ENCODE data around the gene FPR2. TPM values are rescaled to one million over a fixed set of nuclear protein-coding genes. Genes with fewer than 3 reads are reported as not detected.

Gene FPR2
- total and polyA plus RNA-seq, 2 donors (not counting 3 experiments of a cell fraction or from before 2014, with no cell fraction given), result not detected

DNA sequence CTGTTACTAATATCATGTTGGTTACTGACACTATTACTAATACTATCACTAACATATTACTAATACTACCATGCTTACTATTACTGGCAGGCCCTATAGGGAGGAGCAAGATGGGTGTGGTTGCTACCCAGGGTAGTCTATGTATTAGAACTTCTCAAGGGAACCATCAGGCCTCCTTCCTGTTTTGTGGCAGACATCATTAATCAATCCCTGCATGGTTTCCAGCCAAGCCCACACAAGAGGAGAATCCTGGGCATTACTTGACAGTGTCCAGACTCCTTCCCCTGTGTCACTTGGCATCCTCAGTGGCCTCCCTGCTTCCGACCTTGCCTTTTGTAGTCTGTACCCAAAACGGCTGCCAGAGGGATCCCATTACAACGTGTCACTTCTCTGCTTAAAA, 46.1 kb upstream of the FPR2 start:
- Histone ChIP-seq H2AFZ (ENCODE audit: low read depth, low read length) (no peak overlapping the region), H4K20me1 (replicated peaks; ENCODE audit: control insufficient read depth, extremely low read depth, insufficient read depth, low read length) (no peaks in the 10 kb centered on the region), H3K36me3 (ENCODE audit: control insufficient read depth in 2 of 2, extremely low read depth in 1 of 2, insufficient read depth in 2 of 2, low read length in 2 of 2) (no peaks in the 10 kb centered on the region), H3K9me1 (replicated peaks; ENCODE audit: control insufficient read depth, extremely low read depth, insufficient read depth, low read length) (no peaks in the 10 kb centered on the region), H3K4me2 (ENCODE audit: insufficient read depth, low read length) (no peak overlapping the region), H3K9ac (replicated peaks; ENCODE audit: extremely low read depth, insufficient read depth, low read length) (no peak overlapping the region), H3K9me3 (replicated peaks; ENCODE audit: control insufficient read depth, insufficient read depth, low read length) (no peaks in the 10 kb centered on the region), H3K4me1 (ENCODE audit: control insufficient read depth, extremely low read depth, insufficient read depth, low read length) (no peaks in the 10 kb centered on the region), H3K27me3 (ENCODE audit: control insufficient read depth in 2 of 2, insufficient read depth in 2 of 2, low read length in 2 of 2) (peaks cover 15 to 18% of the 10 kb centered on the region in 2 experiments), H3K4me3 (replicated peaks in 1 of 3; ENCODE audit: insufficient read depth in 1 of 3, low read depth in 1 of 3, low read length in 3 of 3) (no peak overlapping the region), H3K27ac (ENCODE audit: insufficient read depth, low read depth, low read length) (no peak overlapping the region), H3K79me2 (ENCODE audit: control insufficient read depth, insufficient read depth, low read length) (no peaks in the 10 kb centered on the region)
- FAIRE-seq (no peak), DNase-seq (ENCODE audit: low read depth, low spot score) (no peak)
- no TSS peak for BruUV-seq (replicated peaks)
- ChIA-PET CTCF (no interaction called here), POLR2A (no interaction called here)
- dilution Hi-C loops (cut with MboI; ENCODE audit: extremely low pct_ligation_motif_present, low sequenced_read_pairs) (no loop called here), intact Hi-C loops (cut with micrococcal nuclease) (no loop called here)
- TF ChIP-seq MYC (IDR thresholded peaks at IDR 0.05; ENCODE audit: low read depth, low read length) (no peak), POLR2AphosphoS5 (IDR thresholded peaks at IDR 0.05; ENCODE audit: insufficient read depth, low read depth, low read length) (no peak), FOS (IDR thresholded peaks at IDR 0.05; ENCODE audit: borderline replicate concordance, insufficient read depth, low read length) (no peak), POLR2A (IDR thresholded peaks at IDR 0.05; ENCODE audit: low read depth, low read length) (no peak), EZH2 (IDR thresholded peaks at IDR 0.05; ENCODE audit: borderline replicate concordance, low read depth, low read length, severe bottlenecking) (no peak), JUN (IDR thresholded peaks at IDR 0.05; ENCODE audit: borderline replicate concordance, insufficient read depth, insufficient read length, low read depth) (no peak), GATA2 (IDR thresholded peaks at IDR 0.05; ENCODE audit: insufficient read depth, insufficient read length, low read depth, low read length) (no peak)
- TF ChIP-seq, protein P1, sequence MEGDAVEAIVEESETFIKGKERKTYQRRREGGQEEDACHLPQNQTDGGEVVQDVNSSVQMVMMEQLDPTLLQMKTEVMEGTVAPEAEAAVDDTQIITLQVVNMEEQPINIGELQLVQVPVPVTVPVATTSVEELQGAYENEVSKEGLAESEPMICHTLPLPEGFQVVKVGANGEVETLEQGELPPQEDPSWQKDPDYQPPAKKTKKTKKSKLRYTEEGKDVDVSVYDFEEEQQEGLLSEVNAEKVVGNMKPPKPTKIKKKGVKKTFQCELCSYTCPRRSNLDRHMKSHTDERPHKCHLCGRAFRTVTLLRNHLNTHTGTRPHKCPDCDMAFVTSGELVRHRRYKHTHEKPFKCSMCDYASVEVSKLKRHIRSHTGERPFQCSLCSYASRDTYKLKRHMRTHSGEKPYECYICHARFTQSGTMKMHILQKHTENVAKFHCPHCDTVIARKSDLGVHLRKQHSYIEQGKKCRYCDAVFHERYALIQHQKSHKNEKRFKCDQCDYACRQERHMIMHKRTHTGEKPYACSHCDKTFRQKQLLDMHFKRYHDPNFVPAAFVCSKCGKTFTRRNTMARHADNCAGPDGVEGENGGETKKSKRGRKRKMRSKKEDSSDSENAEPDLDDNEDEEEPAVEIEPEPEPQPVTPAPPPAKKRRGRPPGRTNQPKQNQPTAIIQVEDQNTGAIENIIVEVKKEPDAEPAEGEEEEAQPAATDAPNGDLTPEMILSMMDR (IDR thresholded peaks at IDR 0.05; ENCODE audit: extremely low read depth in 1 of 2, insufficient read depth in 1 of 2, low read depth in 1 of 2, low read length in 2 of 2), result no peak
- TF ChIP-seq, protein P2, sequence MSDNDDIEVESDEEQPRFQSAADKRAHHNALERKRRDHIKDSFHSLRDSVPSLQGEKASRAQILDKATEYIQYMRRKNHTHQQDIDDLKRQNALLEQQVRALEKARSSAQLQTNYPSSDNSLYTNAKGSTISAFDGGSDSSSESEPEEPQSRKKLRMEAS (IDR thresholded peaks at IDR 0.05; ENCODE audit: insufficient read depth, insufficient read length), result no peak

Data from endothelial cell of umbilical vein (primary cell).